ENCODE results near the gene FLRT1. TPM values are rescaled to one million over a fixed set of nuclear protein-coding genes. Genes with fewer than 3 reads are reported as not detected.
"Not testable (repeated sequence)": the region's sequence is repeated elsewhere in the genome, so short reads cannot be mapped to it uniquely, and the experiment has no call there.

The FLRT1 gene
- total RNA-seq, 4 donors from 2014 or later = 0.54 to 4.0 (median 3.8) TPM

GRCh38 chr11:64045700-64046099, 10.0 kb downstream of the FLRT1 start:
- 91 to 96% methylated on average over 2 of the region's 2 CpGs for WGBS, 2 donors
- H3K27ac ChIP-seq = peak overlapping the region in 1 of 3 donors; percentile 66
- H3K36me3 ChIP-seq = no peaks in the 10 kb centered on the region
- H3K27me3 ChIP-seq = no peaks in the 10 kb centered on the region
- H3K9me3 ChIP-seq = no peaks in the 10 kb centered on the region
- no peak for DNase-seq
- peaks cover 0 to 11% of the 10 kb centered on the region in 2 donors for H3K4me1 ChIP-seq
- H3K4me3 ChIP-seq (replicated peaks in 1 of 3) = no peak overlapping the region
- TF ChIP-seq POLR2A (IDR thresholded peaks at IDR 0.05) (no peak), CTCF (IDR thresholded peaks at IDR 0.05) (no peak)
- intact Hi-C loops (cut with DNase I) = no loop called here

GRCh38 chr11:64047373-64047772, 11.6 kb downstream of the FLRT1 start:
- H3K9me3 ChIP-seq; H3K27ac ChIP-seq; H3K4me3 ChIP-seq (replicated peaks in 1 of 3); H3K27me3 ChIP-seq; intact Hi-C loops (cut with DNase I); H3K36me3 ChIP-seq; H3K4me1 ChIP-seq; DNase-seq: not testable (repeated sequence)
- WGBS, 2 donors = 94 to 98% methylated on average over 8 of the region's 8 CpGs

- TF ChIP-seq CTCF (IDR thresholded peaks at IDR 0.05) (no peak), POLR2A (IDR thresholded peaks at IDR 0.05) (no peak)
- DNase-seq = peak; percentile 35 to 48
- H3K9me3 ChIP-seq = no peaks in the 10 kb centered on the region
- H3K27me3 ChIP-seq = no peaks in the 10 kb centered on the region
- intact Hi-C loops (cut with DNase I) = no loop called here
- H3K4me1 ChIP-seq = peaks cover 0 to 9% of the 10 kb centered on the region in 2 donors
- peak overlapping the region in 1 of 3 donors; percentile 26 for H3K27ac ChIP-seq
- no peak overlapping the region for H3K4me3 ChIP-seq (replicated peaks in 1 of 3)
- 75 to 78% methylated on average over 12 to 14 of the region's 19 CpGs for WGBS, 2 donors
- no peaks in the 10 kb centered on the region for H3K36me3 ChIP-seq
Measured at GRCh38 chr11:64048042-64048854, 12.5 kb downstream of the FLRT1 start.

GRCh38 chr11:64049509-64049908, 13.8 kb downstream of the FLRT1 start:
- no peak for TF ChIP-seq CTCF (IDR thresholded peaks at IDR 0.05)
- no peak for TF ChIP-seq POLR2A (IDR thresholded peaks at IDR 0.05)
- Histone ChIP-seq H3K36me3 (no peaks in the 10 kb centered on the region), H3K27ac (no peak overlapping the region), H3K27me3 (no peaks in the 10 kb centered on the region), H3K9me3 (no peaks in the 10 kb centered on the region), H3K4me3 (replicated peaks in 1 of 3) (no peak overlapping the region), H3K4me1 (peaks cover 6 to 8% of the 10 kb centered on the region in 2 donors)
- WGBS, 2 donors = 96 to 98% methylated on average over 7 to 8 of the region's 8 CpGs
- intact Hi-C loops (cut with DNase I) = no loop called here
- no peak for DNase-seq

- Histone ChIP-seq H3K27ac (no peak overlapping the region), H3K4me1 (peaks cover 8 to 14% of the 10 kb centered on the region in 2 donors)
Measured at GRCh38 chr11:64051297-64051696, 15.6 kb downstream of the FLRT1 start.

More at GRCh38 chr11:64051297-64051696, 15.6 kb downstream of the FLRT1 start:
- 96 to 97% methylated on average over 5 to 6 of the region's 19 CpGs for WGBS, 2 donors
- Histone ChIP-seq H3K4me3 (replicated peaks in 1 of 3) (no peak overlapping the region), H3K36me3 (no peaks in the 10 kb centered on the region), H3K9me3 (no peaks in the 10 kb centered on the region), H3K27me3 (no peaks in the 10 kb centered on the region)
- TF ChIP-seq CTCF (IDR thresholded peaks at IDR 0.05) (no peak), POLR2A (IDR thresholded peaks at IDR 0.05) (no peak)
- no peak for DNase-seq
- intact Hi-C loops (cut with DNase I) = no loop called here

All from thyroid gland (tissue), 4 donors.